ENCODE data around the gene NR4A2. TPM values are rescaled to one million over a fixed set of nuclear protein-coding genes. Genes with fewer than 3 reads are reported as not detected.

NR4A2 gene
- total RNA-seq, 1 experiment from 2014 or later = 12.0 TPM

DNA sequence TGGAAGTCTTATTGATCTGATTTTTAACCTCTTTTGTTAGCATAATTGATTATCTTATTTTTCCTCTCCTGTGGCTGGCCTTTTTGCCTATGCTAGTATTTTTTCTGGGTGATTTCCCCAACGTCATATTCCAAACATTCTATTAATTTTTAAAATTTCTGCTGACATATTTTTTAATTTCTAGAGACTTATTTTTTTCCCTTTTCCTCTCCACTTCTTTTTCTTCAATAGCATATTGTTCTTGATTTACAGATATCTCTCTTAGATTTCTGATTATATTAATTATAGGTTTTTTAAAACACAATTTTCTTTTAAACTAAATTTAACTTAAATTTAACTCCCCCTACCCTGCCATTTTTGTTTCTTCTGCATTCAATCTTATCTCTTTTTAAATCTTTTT is 47.2 kb upstream of the NR4A2 start:
- intact Hi-C loops (cut with micrococcal nuclease) = no loop called here
- Histone ChIP-seq H3K4me3 (ENCODE audit: low read length) (no peak overlapping the region), H3F3A (ENCODE audit: low read length, unreplicated experiment) (no peaks in the 10 kb centered on the region), H3K79me2 (ENCODE audit: low read length) (no peaks in the 10 kb centered on the region), H3K27ac (ENCODE audit: low read length) (no peak overlapping the region), H3K9me3 (ENCODE audit: low read length) (no peaks in the 10 kb centered on the region), H3K9ac (ENCODE audit: low read length) (no peak overlapping the region), H3K27me3 (ENCODE audit: low read length) (0 out of 2 replicates have a peak, but pooled peaks cover 5% of the 10 kb centered on the region), H3K9me2 (replicated peaks; ENCODE audit: low read length) (no peaks in the 10 kb centered on the region), H4K20me1 (ENCODE audit: low read length) (no peaks in the 10 kb centered on the region), H3K4me1 (ENCODE audit: insufficient read depth, low read length) (no peaks in the 10 kb centered on the region), H3K4me2 (ENCODE audit: low read length) (no peak overlapping the region), H2AFZ (ENCODE audit: low read length) (no peak overlapping the region), H3K36me3 (ENCODE audit: low read depth, low read length) (no peaks in the 10 kb centered on the region)
- DNase-seq (no peak), ATAC-seq (no peak)
- TF ChIP-seq EZH2 (IDR thresholded peaks at IDR 0.05; ENCODE audit: low read length, unreplicated experiment) (no peak), EZH2phosphoT487 (IDR thresholded peaks at IDR 0.05; ENCODE audit: borderline replicate concordance, low read length) (no peak)
- TF ChIP-seq, protein P1, sequence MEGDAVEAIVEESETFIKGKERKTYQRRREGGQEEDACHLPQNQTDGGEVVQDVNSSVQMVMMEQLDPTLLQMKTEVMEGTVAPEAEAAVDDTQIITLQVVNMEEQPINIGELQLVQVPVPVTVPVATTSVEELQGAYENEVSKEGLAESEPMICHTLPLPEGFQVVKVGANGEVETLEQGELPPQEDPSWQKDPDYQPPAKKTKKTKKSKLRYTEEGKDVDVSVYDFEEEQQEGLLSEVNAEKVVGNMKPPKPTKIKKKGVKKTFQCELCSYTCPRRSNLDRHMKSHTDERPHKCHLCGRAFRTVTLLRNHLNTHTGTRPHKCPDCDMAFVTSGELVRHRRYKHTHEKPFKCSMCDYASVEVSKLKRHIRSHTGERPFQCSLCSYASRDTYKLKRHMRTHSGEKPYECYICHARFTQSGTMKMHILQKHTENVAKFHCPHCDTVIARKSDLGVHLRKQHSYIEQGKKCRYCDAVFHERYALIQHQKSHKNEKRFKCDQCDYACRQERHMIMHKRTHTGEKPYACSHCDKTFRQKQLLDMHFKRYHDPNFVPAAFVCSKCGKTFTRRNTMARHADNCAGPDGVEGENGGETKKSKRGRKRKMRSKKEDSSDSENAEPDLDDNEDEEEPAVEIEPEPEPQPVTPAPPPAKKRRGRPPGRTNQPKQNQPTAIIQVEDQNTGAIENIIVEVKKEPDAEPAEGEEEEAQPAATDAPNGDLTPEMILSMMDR (conservative IDR thresholded peaks at IDR 0.05; ENCODE audit: low read depth, low read length) = no peak
- no TSS peak for BruUV-seq (replicated peaks)
- ChIA-PET POLR2A (ENCODE audit: unreplicated experiment) (no interaction called here), CTCF (no interaction called here)

DNA sequence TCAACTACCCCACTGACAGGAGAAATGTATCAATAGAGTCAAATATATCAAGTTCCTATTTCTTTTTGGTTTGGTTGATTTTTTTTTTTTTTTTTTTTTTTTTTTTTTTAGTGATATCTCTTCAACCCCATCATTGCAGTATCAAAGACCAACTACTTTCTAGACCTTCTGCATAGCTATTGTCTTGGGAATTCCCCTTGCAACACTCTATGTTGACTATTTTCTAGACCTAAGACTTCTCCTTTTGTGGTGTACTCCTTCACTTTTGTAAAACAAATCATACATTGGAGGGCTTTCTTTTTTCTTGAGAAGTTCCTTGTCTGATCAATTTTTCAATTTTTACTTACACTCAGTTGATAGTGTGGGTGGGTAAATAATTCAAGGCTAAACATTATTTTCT is 46.5 kb upstream of the NR4A2 start:
- intact Hi-C loops (cut with micrococcal nuclease) = no loop called here
- Histone ChIP-seq H3K4me1 (ENCODE audit: insufficient read depth, low read length) (no peaks in the 10 kb centered on the region), H3K9ac (ENCODE audit: low read length) (no peak overlapping the region), H3K4me3 (ENCODE audit: low read length) (no peak overlapping the region), H2AFZ (ENCODE audit: low read length) (no peak overlapping the region), H3K27ac (ENCODE audit: low read length) (no peak overlapping the region), H4K20me1 (ENCODE audit: low read length) (no peaks in the 10 kb centered on the region), H3K9me3 (ENCODE audit: low read length) (no peaks in the 10 kb centered on the region), H3K79me2 (ENCODE audit: low read length) (no peaks in the 10 kb centered on the region), H3F3A (ENCODE audit: low read length, unreplicated experiment) (no peaks in the 10 kb centered on the region), H3K36me3 (ENCODE audit: low read depth, low read length) (no peaks in the 10 kb centered on the region), H3K4me2 (ENCODE audit: low read length) (no peak overlapping the region), H3K9me2 (replicated peaks; ENCODE audit: low read length) (no peaks in the 10 kb centered on the region), H3K27me3 (ENCODE audit: low read length) (0 out of 2 replicates have a peak, but pooled peaks cover 5% of the 10 kb centered on the region)
- no peak for ATAC-seq
- BruUV-seq (replicated peaks) = no TSS peak
- ChIA-PET CTCF (no interaction called here), POLR2A (ENCODE audit: unreplicated experiment) (no interaction called here)
- TF ChIP-seq EZH2phosphoT487 (IDR thresholded peaks at IDR 0.05; ENCODE audit: borderline replicate concordance, low read length) (no peak), EZH2 (IDR thresholded peaks at IDR 0.05; ENCODE audit: low read length, unreplicated experiment) (no peak)
- TF ChIP-seq, protein P1 (conservative IDR thresholded peaks at IDR 0.05; ENCODE audit: low read depth, low read length) = no peak
- no peak for DNase-seq

DNA sequence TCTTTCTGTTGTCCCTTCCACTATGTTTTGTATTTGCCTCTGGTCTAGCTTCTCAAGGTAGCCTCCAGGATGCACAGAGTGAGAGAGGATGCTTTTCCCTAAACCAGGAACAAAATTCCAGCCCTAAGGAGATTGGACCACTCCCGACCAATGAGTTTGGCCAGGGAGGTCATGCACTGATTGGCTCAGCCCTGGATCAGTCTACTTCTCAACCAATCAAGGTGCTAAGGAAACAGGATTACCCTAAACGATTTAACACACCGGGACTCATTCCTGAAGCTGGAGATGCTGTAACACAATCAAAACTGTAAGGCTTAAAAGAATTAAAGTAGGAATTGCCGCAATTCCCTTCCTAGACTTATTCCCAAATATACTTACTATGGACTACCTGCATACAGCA is 34.2 kb upstream of the NR4A2 start:
- intact Hi-C loops (cut with micrococcal nuclease) = no loop called here
- H3K9ac ChIP-seq (ENCODE audit: low read length) = no peak overlapping the region
- ATAC-seq (no peak), DNase-seq (no peak)
- POLR2A ChIA-PET (ENCODE audit: unreplicated experiment) = no interaction called here
- no peaks in the 10 kb centered on the region for H3K9me3 ChIP-seq (ENCODE audit: low read length)
- no peak overlapping the region for H2AFZ ChIP-seq (ENCODE audit: low read length)
- no TSS peak for BruUV-seq (replicated peaks)
- no peaks in the 10 kb centered on the region for H3K9me2 ChIP-seq (replicated peaks; ENCODE audit: low read length)
- H3K4me2 ChIP-seq (ENCODE audit: low read length) = no peak overlapping the region
- H4K20me1 ChIP-seq (ENCODE audit: low read length) = no peaks in the 10 kb centered on the region
- H3K79me2 ChIP-seq (ENCODE audit: low read length) = no peaks in the 10 kb centered on the region
- H3K4me1 ChIP-seq (ENCODE audit: insufficient read depth, low read length) = no peaks in the 10 kb centered on the region
- TF ChIP-seq EZH2 (IDR thresholded peaks at IDR 0.05; ENCODE audit: low read length, unreplicated experiment) (no peak), EZH2phosphoT487 (IDR thresholded peaks at IDR 0.05; ENCODE audit: borderline replicate concordance, low read length) (no peak)
- TF ChIP-seq, protein P1 (conservative IDR thresholded peaks at IDR 0.05; ENCODE audit: low read depth, low read length) = no peak
- no peak overlapping the region for H3K4me3 ChIP-seq (ENCODE audit: low read length)
- no peaks in the 10 kb centered on the region for H3K27me3 ChIP-seq (ENCODE audit: low read length)
- H3K27ac ChIP-seq (ENCODE audit: low read length) = no peak overlapping the region
- CTCF ChIA-PET = no interaction called here
- H3K36me3 ChIP-seq (ENCODE audit: low read depth, low read length) = no peaks in the 10 kb centered on the region
- H3F3A ChIP-seq (ENCODE audit: low read length, unreplicated experiment) = no peaks in the 10 kb centered on the region

Measured in PC-3 (cell line).